Activated effector memory CD4-positive, alpha-beta T cell treated with anti-CD3 and anti-CD28 coated beads, Interleukin-2, amount 50 U/mL, for 16 hours (primary cell): ENCODE data around the gene MRPL54.
A peak's percentile ranks its signal among the peaks of the same experiment; 100 is the strongest.

Experiments
- DNase-seq: peaks from one replicate; pipeline ENCODE4 v3.0.0-alpha.2; 2020

MRPL54 gene

DNA sequence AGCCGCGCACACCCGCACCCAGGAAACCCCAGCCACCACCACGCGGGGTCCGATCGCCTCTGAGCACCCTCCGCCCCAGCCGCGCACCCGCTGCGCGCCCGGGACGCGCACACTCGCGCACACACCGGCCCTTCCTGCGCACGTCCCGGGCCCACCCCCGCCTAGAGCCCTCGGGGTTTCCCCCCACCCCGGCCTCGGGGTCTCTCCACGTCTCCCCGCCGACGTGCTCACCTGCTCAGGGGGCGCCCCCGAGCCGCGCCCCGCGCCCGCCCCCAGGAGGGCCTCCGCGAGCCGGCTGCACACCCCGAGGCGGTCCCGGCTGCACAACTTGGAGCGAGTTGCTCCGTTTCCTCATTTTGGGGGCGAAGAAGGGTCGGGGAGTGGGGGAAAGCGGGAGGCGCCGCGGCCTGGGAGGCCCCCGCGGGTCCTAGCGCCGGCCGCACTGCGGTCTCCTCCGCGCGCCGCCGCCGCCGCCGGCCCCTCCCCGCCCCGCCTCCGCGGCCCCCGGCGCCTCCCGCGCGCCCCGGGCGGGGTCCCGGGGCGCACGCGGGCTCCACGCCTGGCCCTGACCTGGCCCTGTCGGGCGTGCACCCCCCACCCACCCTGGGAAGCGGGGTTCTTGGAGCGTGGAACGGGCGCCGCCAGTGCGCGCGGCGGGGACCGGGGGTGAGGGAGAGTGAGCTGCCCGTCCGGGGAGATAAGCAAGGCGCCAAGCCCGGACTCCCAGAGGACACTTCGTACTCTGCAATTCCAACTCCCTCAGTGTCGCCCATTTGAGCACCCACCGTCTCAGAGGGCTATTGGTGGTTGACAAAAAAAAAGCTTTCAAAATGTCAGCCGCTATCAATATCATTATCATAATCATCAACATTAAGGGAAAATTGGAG, 23.7 kb downstream of the MRPL54 start, which contains the start of gene MATK:
TSS of gene MATK (minus strand) at position 444 of the 887 bp plus-strand sequence. CDS start 1,246 bp downstream, outside the sequence.
- no peak for DNase-seq

DNA sequence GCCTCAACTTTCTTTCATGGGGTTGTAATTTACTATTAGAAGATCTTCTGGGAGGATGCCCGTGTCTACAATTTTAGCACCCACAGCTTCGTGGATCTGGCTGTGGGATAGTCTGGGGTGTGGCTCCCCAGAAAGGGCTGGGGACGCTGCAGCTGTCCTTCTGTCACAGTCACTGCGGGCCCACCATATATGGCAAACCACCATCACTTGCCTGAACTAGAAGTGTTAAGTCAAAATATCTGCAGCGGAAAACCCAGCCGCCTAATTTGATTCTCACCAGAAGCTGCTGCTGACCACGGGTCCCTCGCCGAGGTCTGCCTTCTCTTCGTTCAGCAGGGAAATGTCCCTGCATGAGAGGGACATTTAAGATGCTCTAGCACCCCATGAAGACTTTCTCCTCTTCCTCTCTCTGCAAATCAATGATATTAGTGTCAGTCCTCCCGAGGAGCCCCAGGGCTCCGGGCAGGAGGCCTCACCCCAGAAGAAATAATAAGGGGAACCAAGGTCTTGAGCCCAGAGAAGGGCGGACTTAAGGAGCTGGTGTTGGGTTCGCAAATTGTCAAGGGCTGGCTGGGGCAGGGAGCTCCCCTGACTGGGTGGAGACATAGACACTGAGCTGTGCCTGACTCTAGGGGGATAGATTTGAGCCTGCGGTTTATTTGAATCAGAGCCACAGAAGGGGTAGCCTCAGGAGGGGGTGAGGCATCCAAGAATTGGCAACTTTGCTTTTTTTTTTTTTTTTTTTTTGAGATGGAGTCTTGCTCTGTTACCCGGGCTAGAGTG, 26.7 kb downstream of the MRPL54 start:
- no peak for DNase-seq

DNA sequence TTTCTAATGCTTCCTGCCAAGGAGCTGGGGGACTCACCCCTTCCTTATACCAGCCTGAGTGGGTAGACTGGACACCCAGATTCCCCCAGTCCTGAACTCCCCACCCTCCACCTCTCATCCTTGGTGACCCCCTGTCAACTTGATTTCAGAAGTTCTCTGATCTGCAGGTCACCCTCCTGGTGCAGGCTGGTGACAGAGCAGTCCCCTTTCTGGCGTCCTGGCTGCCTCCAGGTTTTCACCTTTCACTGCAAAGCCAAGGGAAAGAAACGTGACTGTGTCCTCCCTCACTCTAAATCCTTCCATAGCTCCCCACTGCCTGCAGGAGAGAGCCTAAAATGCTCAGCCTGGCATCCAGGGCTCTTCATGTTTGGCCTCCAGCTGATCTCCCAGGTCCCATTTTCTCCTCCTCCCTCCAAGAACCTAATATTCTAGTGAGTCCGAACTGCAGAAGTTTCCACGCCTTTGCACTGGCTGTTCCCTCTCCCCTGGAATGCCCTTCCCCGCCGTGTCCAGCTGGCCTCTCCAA, 27.8 kb downstream of the MRPL54 start:
- no peak for DNase-seq

DNA sequence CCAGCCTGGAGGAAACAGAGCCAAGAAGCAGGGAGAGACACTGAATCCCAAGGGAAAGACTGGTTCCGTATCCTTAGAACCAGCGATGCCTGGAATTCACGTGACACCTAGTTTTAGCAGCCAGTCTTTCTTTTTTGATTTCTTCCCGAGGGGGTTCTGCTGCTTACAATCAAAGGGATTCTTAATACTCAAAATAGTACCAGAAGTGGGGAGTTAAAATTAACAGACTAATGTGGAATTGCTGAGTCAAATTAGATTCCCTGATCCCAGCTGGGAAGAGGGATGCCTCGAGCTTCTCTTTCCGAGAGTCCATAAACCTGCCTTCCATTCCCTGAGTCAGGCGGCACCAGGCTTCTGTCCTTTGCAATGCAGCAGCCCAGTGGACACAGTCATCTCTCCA, 28.5 kb downstream of the MRPL54 start:
- DNase-seq: no peak

DNA sequence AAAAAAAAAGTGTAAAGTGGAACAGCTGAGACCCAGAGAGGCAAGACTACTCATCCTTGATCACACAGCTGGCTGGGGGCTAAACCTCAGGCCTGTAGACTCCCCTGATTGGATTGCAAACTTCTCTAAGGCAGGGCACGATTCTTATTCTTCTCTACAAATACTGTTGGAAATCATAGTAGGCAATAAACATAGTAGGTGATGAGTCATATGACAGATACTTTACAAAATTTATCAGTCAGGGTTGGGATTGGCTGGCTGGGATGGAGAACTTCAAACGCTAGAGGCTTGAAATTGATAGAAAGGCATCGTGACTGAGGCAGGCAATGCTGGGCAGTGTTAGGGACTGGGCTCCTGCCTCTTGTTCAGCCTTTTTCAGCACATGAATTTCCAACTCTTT, 29.6 kb downstream of the MRPL54 start:
- DNase-seq: no peak

DNA sequence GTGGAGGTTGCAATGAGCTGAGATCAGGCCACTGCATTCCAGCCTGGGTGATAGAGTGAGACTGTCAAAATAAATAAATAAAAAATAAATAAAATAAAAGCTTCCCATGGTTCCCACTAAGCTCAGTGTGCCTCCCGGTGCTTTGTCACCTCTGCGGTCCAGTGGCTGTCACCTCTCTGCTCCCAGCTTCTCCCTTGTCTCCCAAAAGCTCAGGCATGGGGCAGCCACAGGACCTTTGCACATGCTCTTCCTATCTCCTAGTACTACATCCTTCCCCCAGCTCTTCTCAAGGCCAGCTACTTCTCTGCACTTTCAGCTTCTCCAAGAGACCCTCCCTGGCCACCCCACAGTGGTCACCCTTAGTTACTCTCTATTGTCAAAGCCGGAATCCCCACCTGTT, 31.3 kb downstream of the MRPL54 start:
- DNase-seq: no peak

DNA sequence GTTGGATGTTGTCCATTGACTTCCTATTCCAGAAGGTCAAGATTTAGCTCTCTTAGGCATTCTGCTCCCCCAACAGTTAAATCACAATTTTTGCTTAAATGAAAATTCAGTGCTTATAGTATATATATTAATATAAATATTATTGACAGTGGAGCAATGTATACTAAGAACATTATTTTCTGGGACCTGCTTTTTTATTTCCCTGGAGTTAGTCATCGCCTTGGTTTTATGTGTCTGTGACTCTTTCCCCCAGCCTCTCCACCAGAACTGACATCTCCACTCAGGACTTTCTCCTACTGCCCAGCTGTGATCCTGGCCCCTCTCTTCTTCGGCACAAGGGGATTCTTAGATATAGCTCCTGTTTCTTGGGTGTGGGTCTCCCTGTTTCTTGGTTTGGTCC, 33.9 kb downstream of the MRPL54 start:
- no peak for DNase-seq

DNA sequence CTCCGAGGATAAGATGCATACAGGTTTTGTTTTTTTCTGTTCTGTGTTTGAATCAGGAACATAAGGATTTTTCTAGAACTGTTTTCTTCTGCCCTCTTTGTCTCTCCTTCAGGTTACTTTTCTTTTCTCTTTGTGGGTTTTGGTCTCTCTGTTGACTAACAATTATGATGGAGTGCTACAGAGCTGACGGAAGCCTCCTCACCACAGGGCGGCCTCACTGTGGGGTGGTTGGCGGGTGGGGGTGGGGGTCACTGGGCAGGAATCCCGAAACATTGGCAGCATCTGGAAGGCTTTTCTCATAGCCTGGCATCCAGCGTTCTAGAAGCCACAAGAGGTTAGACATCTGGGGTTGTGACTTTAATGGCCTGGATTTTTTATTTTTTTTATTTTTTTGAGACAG, 35.7 kb downstream of the MRPL54 start:
- no peak for DNase-seq

DNA sequence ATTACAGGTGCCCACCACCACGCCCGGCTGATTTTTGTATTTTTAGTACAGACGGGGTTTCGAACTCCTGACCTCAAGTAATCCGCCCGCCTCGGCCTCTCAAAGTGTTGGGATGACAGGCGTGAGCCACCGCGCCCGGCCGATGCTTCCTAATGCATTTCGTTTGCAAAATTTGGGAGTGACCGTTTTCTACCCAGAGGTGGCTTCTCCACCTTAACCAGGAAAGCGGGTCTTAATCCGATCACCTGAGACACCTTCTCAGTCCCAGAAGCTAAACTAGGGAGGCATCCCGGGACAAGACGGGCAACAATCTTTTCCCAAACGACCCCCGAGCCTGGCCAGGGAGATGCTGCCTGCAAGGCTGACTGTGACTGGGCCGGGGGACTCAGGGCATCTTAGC, 38.5 kb downstream of the MRPL54 start:
- DNase-seq: no peak

DNA sequence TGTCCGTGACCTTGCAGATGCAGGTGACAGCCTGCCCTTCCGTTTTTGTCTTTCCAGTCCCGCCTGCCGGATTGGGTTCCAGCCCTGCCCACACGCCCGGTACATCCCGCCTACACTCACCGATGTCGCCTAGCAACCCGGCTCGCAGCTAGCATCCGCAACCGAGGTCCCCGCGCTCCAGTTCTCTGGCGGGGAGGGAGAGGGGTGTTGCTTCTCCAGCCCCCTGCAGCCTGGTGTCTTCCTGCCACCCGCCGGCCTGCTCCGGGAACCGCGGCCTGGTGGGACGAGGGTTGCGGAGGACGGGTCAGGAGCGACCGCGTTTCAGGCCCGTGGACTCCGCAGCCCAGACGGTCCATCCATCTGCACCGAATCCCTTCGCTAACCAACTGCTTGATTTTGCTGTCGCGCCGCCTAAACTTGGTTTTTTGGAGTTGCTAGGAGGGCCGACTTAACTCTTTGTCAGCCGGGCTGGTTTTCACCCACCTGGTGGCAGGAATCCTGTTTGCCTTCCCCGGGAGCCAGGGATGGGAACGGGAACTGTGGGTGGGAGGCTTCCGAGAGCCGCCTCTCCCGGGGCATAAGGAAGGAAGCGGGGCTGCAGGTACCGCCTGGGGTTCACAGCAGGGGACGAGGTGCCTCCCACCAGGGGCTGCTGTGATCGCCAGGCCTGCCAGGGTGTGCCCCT, 39.1 kb downstream of the MRPL54 start:
- DNase-seq: peak; percentile 85

DNA sequence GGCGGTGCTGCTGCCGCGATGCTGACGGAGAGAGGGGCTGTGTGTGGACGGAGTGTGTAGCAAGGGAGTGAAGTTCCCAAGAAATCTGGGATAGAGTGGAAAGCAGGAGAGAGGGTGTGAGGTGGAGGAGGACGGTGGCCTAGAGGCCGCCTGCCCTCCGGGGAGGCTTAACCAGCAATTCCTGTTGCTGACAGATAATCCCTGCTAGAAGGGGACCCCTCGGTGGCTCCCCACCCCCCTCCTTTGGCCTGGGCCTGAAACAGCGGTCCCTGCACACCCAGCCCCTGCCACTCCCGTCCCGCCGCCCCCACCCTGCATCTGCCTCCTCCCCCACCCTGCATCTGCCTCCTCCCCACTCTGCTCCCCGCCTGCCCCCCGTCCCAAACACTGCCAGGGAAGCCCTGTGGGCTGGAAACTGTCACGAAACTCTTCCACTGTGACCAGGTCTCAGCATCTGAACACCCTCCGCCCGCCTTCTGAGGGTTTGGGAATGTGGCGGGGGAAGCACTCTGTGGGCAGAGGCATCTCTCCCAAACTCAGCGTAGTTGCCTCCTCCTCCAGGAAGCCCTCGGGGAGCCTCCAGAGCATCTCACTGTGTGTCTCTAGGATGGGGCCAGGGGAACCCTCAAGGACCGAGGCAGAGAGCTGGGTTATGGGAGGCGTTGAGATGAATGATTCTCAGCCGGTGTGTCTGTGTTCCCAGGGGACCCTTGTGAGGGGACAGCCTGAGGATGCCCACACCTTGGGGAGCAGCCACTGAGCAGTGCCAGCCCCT, 40.8 kb downstream of the MRPL54 start:
- no peak for DNase-seq

DNA sequence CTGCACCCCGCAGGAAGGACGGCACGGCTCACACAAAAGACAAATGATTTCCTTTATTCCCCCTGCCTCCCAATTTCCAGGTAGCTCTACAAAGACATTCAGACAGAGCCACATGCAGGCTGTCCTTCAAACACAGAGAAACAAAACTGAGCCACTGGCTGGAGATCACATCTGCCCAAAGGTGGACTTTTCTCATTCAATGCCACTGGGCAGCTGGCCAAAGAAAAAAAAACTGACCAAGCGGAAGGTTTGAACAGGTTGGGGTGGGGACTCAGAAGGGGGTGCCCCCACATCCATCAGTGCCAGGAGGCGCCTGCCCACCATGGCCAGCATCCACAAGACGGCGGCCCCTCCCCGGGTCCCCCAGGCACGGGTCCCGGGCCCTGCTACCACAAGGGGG, 41.5 kb downstream of the MRPL54 start:
- DNase-seq: no peak

DNA sequence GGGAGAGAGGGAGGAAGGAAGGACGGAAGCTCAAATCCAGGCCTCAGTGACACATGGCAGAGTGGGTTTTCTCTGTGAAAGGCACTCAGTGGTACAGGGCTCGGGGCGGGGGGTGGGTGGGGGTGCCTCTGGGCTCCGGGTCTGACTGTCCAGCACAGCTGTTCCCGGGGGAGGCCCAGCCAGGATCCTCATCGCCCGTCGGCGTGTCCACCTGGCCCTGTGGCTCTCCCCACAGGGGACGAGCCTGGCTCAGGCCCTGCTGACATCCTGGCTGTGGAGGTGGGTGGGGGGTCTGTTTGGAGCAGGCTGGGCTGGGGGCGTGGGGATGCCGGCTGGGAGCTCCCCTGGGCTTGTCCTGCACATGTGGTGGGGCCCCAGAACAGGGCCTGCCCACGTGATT, 41.9 kb downstream of the MRPL54 start:
- DNase-seq: no peak

DNA sequence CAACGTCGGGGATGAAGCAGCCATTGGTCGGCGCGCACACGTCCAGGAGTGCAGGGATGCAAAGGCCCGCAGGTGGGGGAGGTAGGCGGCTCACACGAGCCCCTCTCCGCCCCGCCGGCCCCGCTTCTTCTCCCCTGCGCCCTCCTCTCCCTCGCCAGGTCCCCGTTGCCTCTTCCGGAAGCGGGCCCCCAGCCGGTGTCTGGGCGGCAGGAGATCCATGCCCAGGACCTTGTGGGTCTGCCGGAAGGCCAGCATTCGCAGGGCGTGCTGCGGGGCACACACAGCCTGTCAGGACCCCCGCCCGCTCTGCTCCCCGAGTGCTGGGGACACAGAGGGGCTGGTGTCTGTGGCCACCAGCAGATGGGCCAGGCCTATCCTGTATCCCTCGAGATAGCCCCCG, 43.4 kb downstream of the MRPL54 start:
- no peak for DNase-seq

DNA sequence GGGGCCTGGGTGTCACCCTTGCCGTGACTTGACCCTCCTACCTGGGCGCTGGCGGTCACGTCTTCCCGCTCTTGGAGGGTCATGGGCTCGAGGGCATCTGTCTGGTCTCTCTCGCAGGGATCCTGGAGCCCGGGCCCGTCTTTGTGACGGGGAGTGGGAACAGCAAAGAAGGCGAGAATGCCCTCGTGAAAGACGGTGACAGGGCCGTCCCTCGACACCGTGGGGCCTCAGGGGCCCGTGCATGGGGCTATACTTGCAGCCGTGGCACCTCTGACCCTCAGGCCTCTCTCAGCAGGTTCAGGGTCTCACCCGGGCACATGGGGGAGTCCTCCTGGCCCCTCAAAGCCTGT, 44.6 kb downstream of the MRPL54 start:
- DNase-seq: no peak

DNA sequence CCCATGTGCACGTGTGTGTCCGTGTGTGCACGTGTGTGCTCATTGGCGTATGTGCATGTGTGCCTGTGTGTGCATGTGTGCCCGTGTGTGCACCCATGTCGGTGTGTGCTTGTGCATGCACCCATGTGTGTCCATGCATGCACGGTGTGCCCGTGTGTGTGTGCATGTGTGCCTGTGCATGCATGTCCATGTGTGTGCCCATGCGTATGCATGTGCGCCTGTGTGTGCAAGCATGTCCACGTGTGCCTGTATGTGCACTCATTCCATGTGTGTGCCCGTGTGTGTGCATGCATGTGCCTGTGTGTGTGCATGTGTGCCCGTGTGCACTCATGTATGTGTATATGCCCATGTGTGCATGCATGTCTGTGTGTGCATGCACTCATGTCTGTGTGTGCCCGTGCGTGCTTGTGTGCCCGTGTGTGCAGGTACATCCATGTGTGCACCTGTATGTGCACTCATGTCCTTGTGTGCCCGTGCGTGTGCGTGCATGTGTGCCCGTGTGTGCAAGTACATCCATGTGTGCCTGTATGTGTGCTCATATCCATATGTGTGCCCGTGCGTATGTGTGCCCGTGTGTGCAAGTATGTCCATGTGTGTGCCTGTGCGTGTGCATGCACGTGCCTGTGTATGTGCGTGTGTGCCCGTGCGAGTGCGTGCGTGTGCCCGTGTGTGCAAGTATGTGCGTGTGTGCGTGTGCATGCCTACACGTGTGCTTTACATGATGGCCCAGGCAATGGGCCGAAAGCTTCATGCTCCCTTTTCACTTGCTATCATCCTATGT, 45.3 kb downstream of the MRPL54 start:
- DNase-seq: no peak

DNA sequence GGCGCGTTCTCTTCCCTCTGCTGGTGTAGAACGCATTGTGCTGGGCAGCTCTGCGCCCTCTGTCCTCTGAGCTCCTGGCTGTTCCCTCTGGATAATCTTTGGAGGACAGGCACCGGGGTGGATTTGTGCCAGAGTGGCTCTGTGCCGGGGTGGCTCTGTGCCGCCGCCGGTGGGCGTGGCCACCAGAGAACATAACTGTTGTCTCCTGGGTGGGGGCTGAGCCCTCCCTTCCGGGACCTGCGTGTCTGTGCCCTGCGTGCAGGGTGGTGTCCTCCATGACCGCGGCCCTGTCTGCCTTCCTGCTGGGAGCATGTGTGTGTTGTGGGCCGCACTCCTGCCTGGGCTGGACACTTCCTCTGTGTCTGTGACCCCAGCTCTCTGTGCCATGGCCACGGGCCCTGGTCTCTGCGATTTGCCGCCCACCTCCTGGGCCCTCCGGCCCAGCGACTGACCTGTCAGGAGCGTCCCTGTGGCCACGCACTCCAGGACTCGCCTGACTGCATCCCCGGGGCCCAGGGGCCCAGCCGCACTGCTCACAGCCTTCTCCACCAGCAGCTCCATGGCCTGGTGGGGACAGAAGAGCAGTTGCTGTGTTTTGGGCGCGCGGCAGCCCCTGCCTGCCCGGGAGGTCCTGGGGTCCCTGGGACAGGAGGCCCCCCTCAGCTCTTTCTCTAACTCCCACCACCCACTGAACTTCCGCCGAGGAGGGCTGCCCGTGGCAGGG, 46.1 kb downstream of the MRPL54 start:
- no peak for DNase-seq

DNA sequence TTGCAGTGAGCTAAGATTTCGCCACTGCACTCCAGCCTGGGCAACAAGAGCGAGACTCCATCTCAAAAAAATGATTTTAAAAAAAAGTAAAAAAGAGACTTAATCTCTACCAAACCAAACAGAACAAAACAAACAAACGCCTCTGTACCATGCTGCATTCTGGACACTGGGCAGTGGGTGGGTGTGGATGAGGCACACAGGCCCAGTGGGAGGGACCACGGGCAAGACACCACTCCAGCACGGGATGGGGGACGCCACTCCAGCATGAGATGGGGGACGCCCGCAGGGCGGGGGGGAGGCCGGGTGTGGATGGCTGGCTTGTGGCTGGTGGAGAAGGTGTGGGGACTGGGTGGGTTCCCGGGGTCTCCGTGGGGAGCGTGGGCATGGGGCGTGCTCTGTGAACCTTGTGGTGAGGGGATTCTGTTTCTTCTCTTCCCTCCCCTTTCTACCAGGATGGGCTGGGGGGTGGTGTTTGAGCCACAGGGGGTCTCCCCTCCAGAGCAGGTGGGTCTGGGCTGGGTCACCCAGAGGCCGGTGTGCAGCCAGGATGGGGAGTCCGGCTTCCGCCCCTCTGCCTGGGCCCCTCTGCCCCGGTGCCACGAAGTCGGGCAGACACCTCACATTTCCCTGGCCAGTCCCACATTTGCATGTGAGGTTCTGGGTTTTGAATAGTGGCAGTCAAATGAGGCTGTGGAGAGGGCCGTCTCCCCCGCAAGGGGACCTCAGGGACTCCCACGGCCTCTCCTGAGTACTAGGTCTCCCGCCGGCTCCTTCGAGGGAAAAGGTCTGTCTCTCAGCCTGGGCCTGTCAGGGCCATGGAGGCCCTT, 47.6 kb downstream of the MRPL54 start:
- no peak for DNase-seq

DNA sequence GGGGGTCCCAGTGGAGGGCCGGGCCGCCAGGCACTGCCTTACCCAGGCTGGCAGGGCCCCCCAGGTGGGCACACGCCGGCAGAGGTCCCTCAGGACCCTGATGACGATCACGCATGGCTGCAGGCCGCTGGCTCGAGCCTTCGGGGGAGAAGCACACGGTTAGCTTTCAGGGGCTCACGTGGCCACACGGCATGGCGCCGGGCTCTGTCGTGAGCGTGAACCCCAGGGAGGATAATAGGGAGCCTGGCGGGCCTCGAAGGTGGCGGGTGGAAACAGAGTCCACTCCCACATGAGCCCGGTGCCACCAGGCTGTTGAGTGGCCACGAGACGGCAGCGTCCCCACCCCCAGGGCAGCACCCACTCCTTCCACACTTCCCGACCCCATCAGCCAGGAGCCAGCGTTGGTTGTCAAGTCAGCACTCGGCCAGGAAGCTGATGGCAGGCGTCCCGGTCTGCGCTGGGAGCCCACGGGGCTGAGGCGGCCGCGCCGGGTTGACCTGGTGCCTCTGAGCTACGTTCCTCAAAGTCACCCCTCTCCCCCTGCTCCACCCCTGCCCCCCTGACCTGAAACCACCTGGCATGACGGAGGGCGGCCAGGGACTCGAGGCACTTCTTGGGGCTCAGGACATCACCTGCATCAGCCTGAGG, 48.4 kb downstream of the MRPL54 start:
- no peak for DNase-seq
